Transverse colon (tissue), 4 donors: ENCODE measurements around the gene PPY. TPM values are rescaled to one million over a fixed set of nuclear protein-coding genes. Genes with fewer than 3 reads are reported as not detected.

Source experiments
- DNase-seq: peaks from one replicate; pipeline ENCODE4 v3.0.0-alpha.2; 2019
- H3K27ac ChIP-seq, 4 donors: fragments of 200-600 bp; sonication (generic); 2 replicates each; pipeline ENCODE4 v1.5.1; 2016 to 2018; ENCODE audit warnings: inconsistent platforms in 4 of 4
- H3K27me3 ChIP-seq: fragments of 200-600 bp; sonication (generic); 2 replicates; pipeline ENCODE4 v1.5.1; 2017; ENCODE audit warnings: inconsistent platforms
- H3K36me3 ChIP-seq, 4 donors: fragments of 200-600 bp; sonication (generic); 2 replicates each; pipeline ENCODE4 v1.5.1; 2017 to 2019; ENCODE audit warnings: inconsistent platforms in 4 of 4
- H3K4me1 ChIP-seq, 4 donors: fragments of 200-600 bp; sonication (generic); 2 replicates each; pipeline ENCODE4 v1.5.1; 2017 to 2020; ENCODE audit warnings: inconsistent platforms in 4 of 4
- H3K4me3 ChIP-seq, 4 donors: fragments of 200-600 bp; sonication (generic); 1 replicate in 1 of 4; 2 replicates in 3 of 4; pipeline versions ENCODE4 v1.5.1 to v1.6.1; 2017 to 2019; ENCODE audit warnings: inconsistent platforms in 4 of 4
- H3K9me3 ChIP-seq, 2 donors: fragments of 200-600 bp; sonication (generic); 2 replicates each; pipeline ENCODE4 v1.5.1; 2017 to 2019; ENCODE audit warnings: inconsistent platforms in 2 of 2
- EP300 ChIP-seq: sonication (generic); formaldehyde crosslinking; IDR thresholded peaks from one replicate; pipeline ENCODE4 v1.6.1; 2017; ENCODE audit warnings: antibody characterized with exemption, low read depth
- POLR2A ChIP-seq: fragments of 450-650 bp; IDR thresholded peaks from one replicate; pipeline ENCODE4 v1.6.1; 2016; ENCODE audit warnings: antibody characterized with exemption, mild to moderate bottlenecking, moderate library complexity
- POLR2AphosphoS5 ChIP-seq, 3 donors: sonication (generic); formaldehyde crosslinking; IDR thresholded peaks; one replicate each; pipeline ENCODE4 v1.6.1; 2016; ENCODE audit warnings: antibody characterized with exemption in 3 of 3
- WGBS, 2 donors: methylation state at CpG; one replicate each; pipeline ENCODE4 v1.1.5; 2018; ENCODE audit warnings: low coverage in 1 of 2; 5-methylcytosine and 5-hydroxymethylcytosine counted together
- in situ Hi-C, 4 donors: fragments of 200-750 bp; cut with MboI; loops; one replicate each; pipeline versions ENCODE4 v1.15.0 to v1.15.1; 2017; ENCODE audit warnings: low sequenced_read_pairs in 3 of 4, low pct_ligation_motif_present in 1 of 4, low pct_unique_long_range_greater_than_20kb in 1 of 4
- intact Hi-C: fragments of 100-400 bp; cut with DNase I; formaldehyde crosslinking; loops from one replicate; pipeline ENCODE4 v1.15.1; 2023; ENCODE audit warnings: low total_unique reads
- total RNA-seq, 4 donors: library from RNA; depleted of rRNA; stranded (reverse); fragments of >200 nt; gene quantifications; one replicate each; pipeline ENCODE4 v1.1.0, GENCODE V29; 2016
- TF ChIP-seq, protein P1 (sequence below), 5 experiments: fragments of 200-600 bp in 3 of 5; fragments of 450-650 bp in 2 of 5; sonication (generic) in 3 of 5; IDR thresholded peaks; 1 replicate in 2 of 5; 2 replicates in 3 of 5; pipeline ENCODE4 v1.5.1; 2016 to 2017; ENCODE audit warnings: antibody characterized with exemption in 5 of 5, inconsistent platforms in 3 of 5, mild to moderate bottlenecking in 2 of 5, moderate library complexity in 1 of 5

Gene PPY
- total RNA-seq, 4 donors from 2014 or later = not detected

DNA sequence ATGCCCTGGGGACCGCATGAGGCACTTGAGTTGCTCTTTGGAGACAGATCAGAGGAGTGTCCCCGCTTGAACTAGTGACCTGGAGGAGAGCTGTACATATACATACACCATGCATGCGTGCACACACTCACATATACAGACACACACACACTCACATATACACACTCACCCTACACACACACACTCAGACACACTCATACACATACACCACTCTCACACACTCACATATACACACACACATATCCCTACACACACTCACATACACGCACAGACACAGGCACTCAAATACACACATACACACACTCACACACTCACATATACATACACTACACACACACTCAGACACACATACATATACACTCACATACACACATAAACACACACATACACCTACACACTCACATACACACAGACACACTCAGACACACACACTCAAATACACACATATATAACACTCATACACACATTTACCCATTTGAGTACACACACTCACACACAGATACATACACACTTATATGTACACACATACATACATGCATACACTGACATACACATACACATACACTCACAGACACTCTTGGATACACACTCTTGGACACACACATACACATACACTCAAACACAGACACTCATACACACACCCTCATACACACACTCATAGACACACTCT, 29.5 kb downstream of the PPY start:
- Histone ChIP-seq H3K4me3 (no peak overlapping the region), H3K36me3 (no peaks in the 10 kb centered on the region), H3K27ac (no peak overlapping the region), H3K27me3 (peaks cover 26% of the 10 kb centered on the region), H3K4me1 (peaks cover 1 to 18% (median 7%) of the 10 kb centered on the region in 4 donors), H3K9me3 (no peaks in the 10 kb centered on the region)
- in situ Hi-C loops = no loop called here
- intact Hi-C loops = no loop called here
- DNase-seq = no peak
- WGBS, 2 donors = 59% methylated on average over 4 of the region's 4 CpGs; no CpG with 5 or more reads in 1 of the 2 donors
- no peak for TF ChIP-seq EP300

DNA sequence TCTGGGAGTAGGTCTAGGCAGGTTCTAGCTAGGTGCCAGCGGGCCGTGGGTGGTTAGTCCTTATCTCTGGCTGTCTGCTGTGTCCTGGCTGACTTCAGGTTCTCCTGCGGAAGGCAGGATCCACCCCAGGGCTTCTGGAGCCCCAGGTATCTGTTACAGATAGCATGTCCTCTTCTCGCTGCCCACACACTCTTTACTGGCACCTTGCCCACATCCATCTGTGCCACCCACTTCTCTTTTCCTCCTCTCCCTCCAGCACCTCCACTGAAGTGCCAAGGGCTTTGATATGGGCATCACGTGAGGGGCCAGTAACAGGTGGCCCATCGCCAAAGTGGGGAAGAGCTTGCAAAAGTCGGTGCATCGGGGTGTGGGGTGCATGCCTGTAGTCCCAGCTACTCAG, 30.4 kb downstream of the PPY start:
- TF ChIP-seq POLR2A (no peak), EP300 (no peak), POLR2AphosphoS5 (IDR thresholded peaks at IDR 0.05) (no peak)
- TF ChIP-seq, protein P1, sequence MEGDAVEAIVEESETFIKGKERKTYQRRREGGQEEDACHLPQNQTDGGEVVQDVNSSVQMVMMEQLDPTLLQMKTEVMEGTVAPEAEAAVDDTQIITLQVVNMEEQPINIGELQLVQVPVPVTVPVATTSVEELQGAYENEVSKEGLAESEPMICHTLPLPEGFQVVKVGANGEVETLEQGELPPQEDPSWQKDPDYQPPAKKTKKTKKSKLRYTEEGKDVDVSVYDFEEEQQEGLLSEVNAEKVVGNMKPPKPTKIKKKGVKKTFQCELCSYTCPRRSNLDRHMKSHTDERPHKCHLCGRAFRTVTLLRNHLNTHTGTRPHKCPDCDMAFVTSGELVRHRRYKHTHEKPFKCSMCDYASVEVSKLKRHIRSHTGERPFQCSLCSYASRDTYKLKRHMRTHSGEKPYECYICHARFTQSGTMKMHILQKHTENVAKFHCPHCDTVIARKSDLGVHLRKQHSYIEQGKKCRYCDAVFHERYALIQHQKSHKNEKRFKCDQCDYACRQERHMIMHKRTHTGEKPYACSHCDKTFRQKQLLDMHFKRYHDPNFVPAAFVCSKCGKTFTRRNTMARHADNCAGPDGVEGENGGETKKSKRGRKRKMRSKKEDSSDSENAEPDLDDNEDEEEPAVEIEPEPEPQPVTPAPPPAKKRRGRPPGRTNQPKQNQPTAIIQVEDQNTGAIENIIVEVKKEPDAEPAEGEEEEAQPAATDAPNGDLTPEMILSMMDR (IDR thresholded peaks at IDR 0.05) = no peak
- WGBS, 2 donors = 53 to 75% methylated on average over 2 to 8 of the region's 8 CpGs
- Histone ChIP-seq H3K27me3 (peaks cover 28% of the 10 kb centered on the region), H3K36me3 (no peaks in the 10 kb centered on the region), H3K9me3 (no peaks in the 10 kb centered on the region), H3K27ac (no peak overlapping the region), H3K4me1 (peaks cover 3 to 18% (median 11%) of the 10 kb centered on the region in 4 donors), H3K4me3 (no peak overlapping the region)
- in situ Hi-C loops = no loop called here
- DNase-seq = no peak
- intact Hi-C loops = no loop called here

- in situ Hi-C loops (no loop called here), intact Hi-C loops (no loop called here)
- 40 to 58% methylated on average over 2 to 7 of the region's 7 CpGs for WGBS, 2 donors
- Histone ChIP-seq H3K27ac (no peak overlapping the region), H3K36me3 (no peaks in the 10 kb centered on the region), H3K4me1 (peaks cover 12 to 36% (median 26%) of the 10 kb centered on the region in 4 donors), H3K27me3 (peaks cover 48% of the 10 kb centered on the region), H3K9me3 (no peaks in the 10 kb centered on the region), H3K4me3 (no peak overlapping the region)
- no peak for DNase-seq
- TF ChIP-seq EP300 = no peak
- TF ChIP-seq, protein P1 (IDR thresholded peaks at IDR 0.05) = no peak
- TF ChIP-seq POLR2AphosphoS5 (IDR thresholded peaks at IDR 0.05) = no peak
- TF ChIP-seq POLR2A = no peak
These were observed 32.6 kb downstream of the PPY start for GRCh38 chr17:43909537-43910231.

- DNase-seq = peak; percentile 64
- H3K4me1 ChIP-seq = peaks cover 12 to 36% (median 26%) of the 10 kb centered on the region in 4 donors
- H3K27ac ChIP-seq = peak overlapping the region; percentile 84 to 94 (median 85)
- no peaks in the 10 kb centered on the region for H3K9me3 ChIP-seq
- WGBS, 2 donors = 6 to 22% methylated on average over 6 to 26 of the region's 26 CpGs
- no peaks in the 10 kb centered on the region for H3K36me3 ChIP-seq
- in situ Hi-C loops (no loop called here), intact Hi-C loops (no loop called here)
- peak in 2 of 3 donors; percentile 10 to 43 for TF ChIP-seq POLR2AphosphoS5 (IDR thresholded peaks at IDR 0.05)
- TF ChIP-seq, protein P1 (IDR thresholded peaks at IDR 0.05) = no peak
- TF ChIP-seq EP300 = no peak
- TF ChIP-seq POLR2A = no peak
- peak overlapping the region in 3 of 4 donors; percentile 46 to 60 (median 50) for H3K4me3 ChIP-seq
- peaks cover 58% of the 10 kb centered on the region for H3K27me3 ChIP-seq
These were observed 34.1 kb downstream of the PPY start for GRCh38 chr17:43907998-43908721.
